ENCODE measurements around the gene CEACAM16.

- TF ChIP-seq CTCF (IDR thresholded peaks at IDR 0.05): no peak
- TF ChIP-seq POLR2A (IDR thresholded peaks at IDR 0.05): no peak
Observed at GRCh38 chr19:44734357-44734756, 35.4 kb downstream of the CEACAM16 start.
